Liver (tissue), 9 donors: ENCODE data around the gene PXDN. TPM values are rescaled to one million over a fixed set of nuclear protein-coding genes. Genes with fewer than 3 reads are reported as not detected.

Experiments
- DNase-seq: peaks from one replicate; pipeline ENCODE4 v3.0.0-alpha.2; 2017; ENCODE audit warnings: low spot score
- H3K27ac ChIP-seq, 2 donors: one replicate each; pipeline ENCODE4 v1.7.0; 2013; ENCODE audit warnings: inconsistent platforms in 2 of 2, low read length in 2 of 2, control low read depth in 1 of 2, low read depth in 1 of 2, mild to moderate bottlenecking in 1 of 2
- H3K27me3 ChIP-seq, 4 donors: one replicate each; pipeline versions ENCODE4 v1.6.1 to v1.7.0; 2013; ENCODE audit warnings: low read length in 3 of 4, inconsistent platforms in 1 of 4, mild to moderate bottlenecking in 1 of 4, moderate library complexity in 1 of 4; ENCODE audit not compliant: control insufficient read depth in 4 of 4, insufficient read depth in 4 of 4
- H3K36me3 ChIP-seq, 4 donors: one replicate each; pipeline versions ENCODE4 v1.6.1 to v1.7.0; 2013; ENCODE audit warnings: low read length in 3 of 4, mild to moderate bottlenecking in 3 of 4, low read depth in 1 of 4, moderate library complexity in 1 of 4; ENCODE audit not compliant: control insufficient read depth in 4 of 4, insufficient read depth in 3 of 4
- H3K4me1 ChIP-seq, 4 donors: one replicate each; pipeline versions ENCODE4 v1.6.1 to v1.7.0; 2013; ENCODE audit warnings: low read length in 3 of 4, mild to moderate bottlenecking in 3 of 4, moderate library complexity in 1 of 4; ENCODE audit not compliant: control insufficient read depth in 4 of 4, insufficient read depth in 4 of 4
- H3K4me3 ChIP-seq, 3 donors: one replicate each; pipeline versions ENCODE4 v1.6.1 to v1.7.0; 2013; ENCODE audit warnings: low read length in 3 of 3, control low read depth in 1 of 3, low read depth in 1 of 3, mild to moderate bottlenecking in 1 of 3
- H3K9ac ChIP-seq, 2 donors: one replicate each; pipeline ENCODE4 v1.7.0; 2013; ENCODE audit warnings: low read length in 2 of 2, mild to moderate bottlenecking in 2 of 2, moderate library complexity in 2 of 2, control low read depth in 1 of 2, low read depth in 1 of 2
- H3K9me3 ChIP-seq, 4 donors: one replicate each; pipeline versions ENCODE4 v1.6.1 to v1.7.0; 2013; ENCODE audit warnings: low read length in 3 of 4; ENCODE audit not compliant: control insufficient read depth in 4 of 4
- ATF3 ChIP-seq: IDR thresholded peaks from 2 replicates; pipeline ENCODE4 v1.6.1; 2016; ENCODE audit warnings: antibody characterized with exemption
- EGR1 ChIP-seq, 2 donors: IDR thresholded peaks; 2 replicates each; pipeline ENCODE4 v1.6.1; 2016 to 2018; ENCODE audit warnings: antibody characterized with exemption in 2 of 2, low read depth in 2 of 2
- FOXA1 ChIP-seq: IDR thresholded peaks from 2 replicates; pipeline ENCODE4 v1.6.1; 2016; ENCODE audit warnings: antibody characterized with exemption
- FOXA2 ChIP-seq: IDR thresholded peaks from 2 replicates; pipeline ENCODE4 v1.6.1; 2016; ENCODE audit warnings: antibody characterized with exemption
- GABPA ChIP-seq, 2 donors: IDR thresholded peaks in 1 of 2; conservative IDR thresholded peaks in 1 of 2; 2 replicates each; pipeline ENCODE4 v1.6.1; 2016; ENCODE audit warnings: antibody characterized with exemption in 2 of 2, mild to moderate bottlenecking in 1 of 2, moderate library complexity in 1 of 2
- HNF4A ChIP-seq, 2 donors: conservative IDR thresholded peaks; 2 replicates each; pipeline ENCODE4 v1.6.1; 2016; ENCODE audit warnings: antibody characterized with exemption in 2 of 2, mild to moderate bottlenecking in 2 of 2
- HNF4G ChIP-seq: IDR thresholded peaks from 2 replicates; pipeline ENCODE4 v1.6.1; 2016; ENCODE audit warnings: antibody characterized with exemption
- JUND ChIP-seq, 2 donors: IDR thresholded peaks; 2 replicates each; pipeline ENCODE4 v1.6.1; 2016; ENCODE audit warnings: antibody characterized with exemption in 2 of 2
- MAX ChIP-seq: IDR thresholded peaks from 2 replicates; pipeline ENCODE4 v1.6.1; 2016; ENCODE audit warnings: antibody characterized with exemption
- NR2F2 ChIP-seq: IDR thresholded peaks from 2 replicates; pipeline ENCODE4 v1.6.1; 2016; ENCODE audit warnings: antibody characterized with exemption
- RAD21 ChIP-seq, 2 donors: IDR thresholded peaks; 2 replicates each; pipeline ENCODE4 v1.6.1; 2016; ENCODE audit warnings: antibody characterized with exemption in 2 of 2, mild to moderate bottlenecking in 2 of 2
- REST ChIP-seq: IDR thresholded peaks from 2 replicates; pipeline ENCODE4 v1.6.1; 2016; ENCODE audit warnings: antibody characterized with exemption, mild to moderate bottlenecking
- RXRA ChIP-seq, 2 donors: IDR thresholded peaks; 2 replicates each; pipeline ENCODE4 v1.6.1; 2017 to 2018; ENCODE audit warnings: antibody characterized with exemption in 2 of 2, mild to moderate bottlenecking in 1 of 2
- TAF1 ChIP-seq: conservative IDR thresholded peaks from 2 replicates; pipeline ENCODE4 v1.6.1; 2016; ENCODE audit warnings: antibody characterized with exemption, mild to moderate bottlenecking
- WGBS: extraction: QIAGEN DNeasy Blood & Tissue Kit; methylation state at CpG from one replicate; pipeline ENCODE4 v1.1.7; 2013; 5-methylcytosine and 5-hydroxymethylcytosine counted together
- polyA plus RNA-seq, 2 donors: library from polyadenylated mRNA; stranded (reverse) in 1 of 2; unstranded in 1 of 2; fragments of 200-250 nt in 1 of 2; fragments of >200 nt in 1 of 2; fragmentation: Nextera tagmentation in 1 of 2; extraction: Ambion mirVana in 1 of 2; gene quantifications; one replicate each; pipeline versions ENCODE4 v1.2.1 to v1.2.3, GENCODE V29; 2013 to 2015
- total RNA-seq, 2 donors: library from RNA; depleted of rRNA; stranded (reverse); fragments of >200 nt; gene quantifications; one replicate each; pipeline ENCODE4 v1.2.3, GENCODE V29; 2014
- TF ChIP-seq, protein P1 (sequence below): IDR thresholded peaks from 2 replicates; pipeline ENCODE4 v1.6.1; 2016; ENCODE audit warnings: antibody characterized with exemption
- donor health status: healthy.
- donor health status: healthy.
- donor health status: healthy.
- donor health status: healthy.
- donor health status: healthy.

Gene PXDN
- total and polyA plus RNA-seq, 4 donors = 4.2 to 21.5 (median 16.9) TPM

DNA sequence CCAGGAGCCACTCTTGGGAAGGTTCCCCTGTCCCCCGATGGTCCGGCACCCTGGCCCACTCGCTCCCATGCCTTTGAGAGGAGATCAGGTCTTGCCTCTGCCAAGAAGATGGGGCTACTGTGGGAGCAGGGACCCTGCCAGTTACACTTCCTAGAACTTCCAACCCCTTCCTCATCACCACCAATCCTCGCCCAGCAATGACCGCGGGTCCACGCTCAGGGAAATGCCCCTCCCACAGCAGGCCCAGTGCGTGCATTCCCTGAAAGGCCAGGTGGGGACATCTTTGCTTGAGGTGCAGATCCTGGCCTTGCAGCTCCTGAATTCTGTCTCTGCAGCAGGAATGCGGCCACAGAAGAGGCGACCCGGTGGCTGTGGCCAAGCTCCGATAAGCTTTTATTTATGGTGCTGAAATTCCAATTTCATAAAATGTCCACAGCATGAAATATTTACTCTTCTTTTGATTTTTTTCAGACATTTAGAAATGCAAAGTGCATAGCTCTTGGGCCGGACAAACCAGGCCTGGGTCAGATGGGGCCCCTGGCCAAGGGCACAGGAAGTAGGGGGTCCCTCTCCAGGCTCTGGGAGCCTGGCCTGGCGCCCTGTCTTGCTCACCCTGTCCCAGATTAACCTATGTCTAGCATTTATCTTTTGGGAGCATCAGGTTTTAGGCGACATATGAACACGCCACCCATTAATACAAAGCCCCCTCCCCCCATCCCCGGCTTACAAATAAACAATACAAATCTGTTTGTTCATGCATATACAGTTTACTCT is 29.8 kb downstream of the PXDN start:
- Histone ChIP-seq H3K9me3 (no peaks in the 10 kb centered on the region), H3K9ac (no peak overlapping the region), H3K4me1 (peaks cover 0 to 3% (median 0%) of the 10 kb centered on the region in 4 donors), H3K27ac (peak overlapping the region; percentile 56 to 73), H3K27me3 (no peaks in the 10 kb centered on the region), H3K36me3 (no peaks in the 10 kb centered on the region), H3K4me3 (no peak overlapping the region)
- 71% methylated on average over 17 of the region's 17 CpGs for WGBS
- TF ChIP-seq NR2F2 (no peak), FOXA2 (no peak), REST (no peak), HNF4A (conservative IDR thresholded peaks at IDR 0.05) (no peak), TAF1 (no peak), MAX (no peak), JUND (IDR thresholded peaks at IDR 0.05) (no peak), ATF3 (no peak), RAD21 (IDR thresholded peaks at IDR 0.05) (no peak), EGR1 (IDR thresholded peaks at IDR 0.05; ENCODE audit: low read depth in 2 of 2) (no peak), GABPA (IDR thresholded peaks at IDR 0.05 in 1 of 2, conservative IDR thresholded peaks at IDR 0.05 in 1 of 2) (no peak)
- TF ChIP-seq, protein P1, sequence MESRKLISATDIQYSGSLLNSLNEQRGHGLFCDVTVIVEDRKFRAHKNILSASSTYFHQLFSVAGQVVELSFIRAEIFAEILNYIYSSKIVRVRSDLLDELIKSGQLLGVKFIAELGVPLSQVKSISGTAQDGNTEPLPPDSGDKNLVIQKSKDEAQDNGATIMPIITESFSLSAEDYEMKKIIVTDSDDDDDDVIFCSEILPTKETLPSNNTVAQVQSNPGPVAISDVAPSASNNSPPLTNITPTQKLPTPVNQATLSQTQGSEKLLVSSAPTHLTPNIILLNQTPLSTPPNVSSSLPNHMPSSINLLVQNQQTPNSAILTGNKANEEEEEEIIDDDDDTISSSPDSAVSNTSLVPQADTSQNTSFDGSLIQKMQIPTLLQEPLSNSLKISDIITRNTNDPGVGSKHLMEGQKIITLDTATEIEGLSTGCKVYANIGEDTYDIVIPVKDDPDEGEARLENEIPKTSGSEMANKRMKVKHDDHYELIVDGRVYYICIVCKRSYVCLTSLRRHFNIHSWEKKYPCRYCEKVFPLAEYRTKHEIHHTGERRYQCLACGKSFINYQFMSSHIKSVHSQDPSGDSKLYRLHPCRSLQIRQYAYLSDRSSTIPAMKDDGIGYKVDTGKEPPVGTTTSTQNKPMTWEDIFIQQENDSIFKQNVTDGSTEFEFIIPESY = no peak
- DNase-seq = no peak

- Histone ChIP-seq H3K9me3 (no peaks in the 10 kb centered on the region), H3K27ac (peak overlapping the region; percentile 56 to 73), H3K27me3 (no peaks in the 10 kb centered on the region), H3K36me3 (no peaks in the 10 kb centered on the region), H3K4me3 (no peak overlapping the region), H3K4me1 (peaks cover 0 to 3% (median 0%) of the 10 kb centered on the region in 4 donors), H3K9ac (no peak overlapping the region)
- TF ChIP-seq MAX (no peak), RAD21 (IDR thresholded peaks at IDR 0.05) (no peak), GABPA (IDR thresholded peaks at IDR 0.05 in 1 of 2, conservative IDR thresholded peaks at IDR 0.05 in 1 of 2) (no peak), EGR1 (IDR thresholded peaks at IDR 0.05; ENCODE audit: low read depth in 2 of 2) (no peak), NR2F2 (no peak), HNF4G (no peak), RXRA (IDR thresholded peaks at IDR 0.05) (no peak), HNF4A (conservative IDR thresholded peaks at IDR 0.05) (no peak), FOXA1 (no peak)
- TF ChIP-seq, protein P1 = no peak
- no peak for DNase-seq
- 83% methylated on average over 10 of the region's 10 CpGs for WGBS
Observed at GRCh38 chr2:1713839-1714236, 30.5 kb downstream of the PXDN start.
